Measurements from ENCODE around the gene GNL2.

GNL2 gene

GRCh38 chr1:37606481-37607263, 10.9 kb upstream of the GNL2 start:
- no peaks in the 10 kb centered on the region for H3K36me3 ChIP-seq (ENCODE audit: control insufficient read depth in 1 of 2, insufficient read depth in 2 of 2, low read depth in 1 of 2, low read length in 2 of 2)
- no peak overlapping the region for H4K8ac ChIP-seq (ENCODE audit: low read length)
- H3K9me3 ChIP-seq (ENCODE audit: control insufficient read depth, low read length), result no peaks in the 10 kb centered on the region
- no peak overlapping the region for H3K4ac ChIP-seq (ENCODE audit: low read depth in 1 of 2, low read length in 2 of 2)
- H2BK120ac ChIP-seq (ENCODE audit: low read depth, low read length), result no peak overlapping the region
- no peak overlapping the region for H3K23ac ChIP-seq (ENCODE audit: low read length in 2 of 2)
- no peak overlapping the region for H2BK15ac ChIP-seq (ENCODE audit: low read depth, poor library complexity, severe bottlenecking)
- H3K27ac ChIP-seq (ENCODE audit: low read length, poor library complexity, severe bottlenecking), result no peak overlapping the region
- H3K4me3 ChIP-seq (ENCODE audit: insufficient read depth in 1 of 2, low read depth in 1 of 2, low read length in 2 of 2), result peak overlapping the region in 1 of 2 experiments; percentile 34
- H2AFZ ChIP-seq (ENCODE audit: low read depth, low read length), result no peak overlapping the region
- H2BK12ac ChIP-seq (ENCODE audit: low read length in 2 of 2), result no peak overlapping the region
- H3K18ac ChIP-seq (ENCODE audit: low read depth in 1 of 2, low read length in 2 of 2), result no peak overlapping the region
- 81% methylated on average over 15 of the region's 15 CpGs for WGBS
- no peak overlapping the region for H3K4me2 ChIP-seq (ENCODE audit: low read length, poor library complexity, severe bottlenecking)
- no peak overlapping the region for H3K14ac ChIP-seq (ENCODE audit: low read length in 2 of 2)
- H2BK5ac ChIP-seq (ENCODE audit: low read depth, low read length, poor library complexity, severe bottlenecking), result no peak overlapping the region
- no peaks in the 10 kb centered on the region for H3K79me1 ChIP-seq (replicated peaks; ENCODE audit: low read length, poor library complexity, severe bottlenecking)
- no peak overlapping the region for H3K9ac ChIP-seq (ENCODE audit: low read length)
- H3K4me1 ChIP-seq (ENCODE audit: control insufficient read depth, insufficient read depth, low read depth, low read length), result no peaks in the 10 kb centered on the region
- H4K91ac ChIP-seq (ENCODE audit: low read length), result no peak overlapping the region
- no peak overlapping the region for H2AK5ac ChIP-seq (ENCODE audit: low read length, severe bottlenecking)
- DNase-seq, result no peak
- peaks cover 49 to 68% of the 10 kb centered on the region in 2 experiments for H3K27me3 ChIP-seq (ENCODE audit: control insufficient read depth in 1 of 2, insufficient read depth in 1 of 2, low read length in 2 of 2)

GRCh38 chr1:37605806-37606474, 10.2 kb upstream of the GNL2 start:
- no peak for DNase-seq
- Histone ChIP-seq H2AFZ (ENCODE audit: low read depth, low read length) (no peak overlapping the region), H3K4me3 (ENCODE audit: insufficient read depth in 1 of 2, low read depth in 1 of 2, low read length in 2 of 2) (peak overlapping the region in 1 of 2 experiments; percentile 34), H3K4ac (ENCODE audit: low read depth in 1 of 2, low read length in 2 of 2) (no peak overlapping the region), H3K9ac (ENCODE audit: low read length) (no peak overlapping the region), H2AK5ac (ENCODE audit: low read length, severe bottlenecking) (no peak overlapping the region), H3K4me2 (ENCODE audit: low read length, poor library complexity, severe bottlenecking) (no peak overlapping the region), H3K27ac (ENCODE audit: low read length, poor library complexity, severe bottlenecking) (no peak overlapping the region), H3K27me3 (ENCODE audit: control insufficient read depth in 1 of 2, insufficient read depth in 1 of 2, low read length in 2 of 2) (peaks cover 47 to 75% of the 10 kb centered on the region in 2 experiments), H2BK15ac (ENCODE audit: low read depth, poor library complexity, severe bottlenecking) (no peak overlapping the region), H3K4me1 (ENCODE audit: control insufficient read depth, insufficient read depth, low read depth, low read length) (no peaks in the 10 kb centered on the region), H2BK5ac (ENCODE audit: low read depth, low read length, poor library complexity, severe bottlenecking) (no peak overlapping the region), H2BK120ac (ENCODE audit: low read depth, low read length) (no peak overlapping the region), H3K9me3 (ENCODE audit: control insufficient read depth, low read length) (no peaks in the 10 kb centered on the region), H4K91ac (ENCODE audit: low read length) (peak overlapping the region; percentile 11), H3K79me1 (replicated peaks; ENCODE audit: low read length, poor library complexity, severe bottlenecking) (no peaks in the 10 kb centered on the region), H3K23ac (ENCODE audit: low read length in 2 of 2) (no peak overlapping the region), H4K8ac (ENCODE audit: low read length) (no peak overlapping the region), H3K14ac (ENCODE audit: low read length in 2 of 2) (no peak overlapping the region), H3K36me3 (ENCODE audit: control insufficient read depth in 1 of 2, insufficient read depth in 2 of 2, low read depth in 1 of 2, low read length in 2 of 2) (no peaks in the 10 kb centered on the region), H2BK12ac (ENCODE audit: low read length in 2 of 2) (no peak overlapping the region), H3K18ac (ENCODE audit: low read depth in 1 of 2, low read length in 2 of 2) (no peak overlapping the region)
- 94% methylated on average over 9 of the region's 9 CpGs for WGBS

GRCh38 chr1:37605061-37605650, 9.4 kb upstream of the GNL2 start:
- no peak overlapping the region for H3K4me2 ChIP-seq (ENCODE audit: low read length, poor library complexity, severe bottlenecking)
- H3K9me3 ChIP-seq (ENCODE audit: control insufficient read depth, low read length), result no peaks in the 10 kb centered on the region
- H3K23ac ChIP-seq (ENCODE audit: low read length in 2 of 2), result no peak overlapping the region
- no peak overlapping the region for H2BK15ac ChIP-seq (ENCODE audit: low read depth, poor library complexity, severe bottlenecking)
- no peak overlapping the region for H3K27ac ChIP-seq (ENCODE audit: low read length, poor library complexity, severe bottlenecking)
- no peaks in the 10 kb centered on the region for H3K36me3 ChIP-seq (ENCODE audit: control insufficient read depth in 1 of 2, insufficient read depth in 2 of 2, low read depth in 1 of 2, low read length in 2 of 2)
- H3K27me3 ChIP-seq (ENCODE audit: control insufficient read depth in 1 of 2, insufficient read depth in 1 of 2, low read length in 2 of 2), result peaks cover 47 to 76% of the 10 kb centered on the region in 2 experiments
- H3K9ac ChIP-seq (ENCODE audit: low read length), result no peak overlapping the region
- no peak overlapping the region for H2AFZ ChIP-seq (ENCODE audit: low read depth, low read length)
- DNase-seq, result no peak
- no peak overlapping the region for H4K8ac ChIP-seq (ENCODE audit: low read length)
- H3K4ac ChIP-seq (ENCODE audit: low read depth in 1 of 2, low read length in 2 of 2), result no peak overlapping the region
- H3K14ac ChIP-seq (ENCODE audit: low read length in 2 of 2), result no peak overlapping the region
- no peak overlapping the region for H2AK5ac ChIP-seq (ENCODE audit: low read length, severe bottlenecking)
- 66% methylated on average over 12 of the region's 12 CpGs for WGBS
- H3K4me3 ChIP-seq (ENCODE audit: insufficient read depth in 1 of 2, low read depth in 1 of 2, low read length in 2 of 2), result no peak overlapping the region
- H4K91ac ChIP-seq (ENCODE audit: low read length), result peak overlapping the region; percentile 11
- no peaks in the 10 kb centered on the region for H3K4me1 ChIP-seq (ENCODE audit: control insufficient read depth, insufficient read depth, low read depth, low read length)
- no peak overlapping the region for H2BK120ac ChIP-seq (ENCODE audit: low read depth, low read length)
- H2BK5ac ChIP-seq (ENCODE audit: low read depth, low read length, poor library complexity, severe bottlenecking), result no peak overlapping the region
- H3K18ac ChIP-seq (ENCODE audit: low read depth in 1 of 2, low read length in 2 of 2), result no peak overlapping the region
- no peak overlapping the region for H2BK12ac ChIP-seq (ENCODE audit: low read length in 2 of 2)
- no peaks in the 10 kb centered on the region for H3K79me1 ChIP-seq (replicated peaks; ENCODE audit: low read length, poor library complexity, severe bottlenecking)
